ENCODE data around the gene IFI27L1. TPM values are rescaled to one million over a fixed set of nuclear protein-coding genes. Genes with fewer than 3 reads are reported as not detected.

The IFI27L1 gene
- total RNA-seq, 1 experiment from 2014 or later = 19.6 TPM

- ChIA-PET CTCF (no interaction called here), POLR2A (interaction anchor here (0.5 to 0.6 kb wide), 2 partner anchors 18 to 68 kb away, joined by 3 to 4 read pairs; no protein-coding TSS in a partner anchor)
- no peak overlapping the region for H3K4me3 ChIP-seq (ENCODE audit: low read depth in 2 of 2, low read length in 2 of 2)
- no peaks in the 10 kb centered on the region; the same call in 1 of the 2 replicates for H3K36me3 ChIP-seq (ENCODE audit: control insufficient read depth, insufficient read depth, low read length)
- BruUV-seq (replicated peaks) = no TSS peak
- intact Hi-C loops (cut with micrococcal nuclease; ENCODE audit: unreplicated experiment) (no loop called here), in situ Hi-C loops (cut with HindIII; ENCODE audit: low pct_unique_long_range_greater_than_20kb, low sequenced_read_pairs) (no loop called here)
- no peak overlapping the region for H3K27ac ChIP-seq (ENCODE audit: low read length)
- no peaks in the 10 kb centered on the region for H3K4me1 ChIP-seq (ENCODE audit: control insufficient read depth, insufficient read depth, low read length)
- no peaks in the 10 kb centered on the region for H3K27me3 ChIP-seq (ENCODE audit: control insufficient read depth, insufficient read depth, low read length)
- DNase-seq (ENCODE audit: low read depth, low spot score) = no peak
- no peaks in the 10 kb centered on the region for H3K9me3 ChIP-seq (ENCODE audit: control insufficient read depth, insufficient read depth, low read depth, low read length)
- no peak for TF ChIP-seq POLR2AphosphoS5 (IDR thresholded peaks at IDR 0.05; ENCODE audit: low read depth, low read length)
- TF ChIP-seq REST (IDR thresholded peaks at IDR 0.05; ENCODE audit: insufficient read depth in 1 of 2, low read depth in 2 of 2, low read length in 1 of 2) = no peak
- no peak for TF ChIP-seq SIN3A (IDR thresholded peaks at IDR 0.05; ENCODE audit: borderline replicate concordance, insufficient read depth, low read depth, low read length)
- TF ChIP-seq TCF7L2 (IDR thresholded peaks at IDR 0.05; ENCODE audit: low read depth, low read length) = no peak
- no peak for TF ChIP-seq CTCF (IDR thresholded peaks at IDR 0.05)
- ATAC-seq = no peak; the same call in 1 of the 2 replicates
These were observed 34.0 kb downstream of the IFI27L1 start for GRCh38 chr14:94115058-94115591.

- no peak overlapping the region for H3K4me3 ChIP-seq (ENCODE audit: low read depth in 2 of 2, low read length in 2 of 2)
- BruUV-seq (replicated peaks) = no TSS peak
- ATAC-seq = no peak
- ChIA-PET CTCF (no interaction called here), POLR2A (interaction anchor here (0.5 to 0.6 kb wide), 2 partner anchors 19 to 68 kb away, joined by 3 to 4 read pairs; no protein-coding TSS in a partner anchor)
- H3K27ac ChIP-seq (ENCODE audit: low read length) = no peak overlapping the region
- in situ Hi-C loops (cut with HindIII; ENCODE audit: low pct_unique_long_range_greater_than_20kb, low sequenced_read_pairs) = no loop called here
- H3K36me3 ChIP-seq (ENCODE audit: control insufficient read depth, insufficient read depth, low read length) = no peaks in the 10 kb centered on the region; the same call in 1 of the 2 replicates
- TF ChIP-seq CTCF (IDR thresholded peaks at IDR 0.05) = no peak
- no peaks in the 10 kb centered on the region for H3K27me3 ChIP-seq (ENCODE audit: control insufficient read depth, insufficient read depth, low read length)
- H3K4me1 ChIP-seq (ENCODE audit: control insufficient read depth, insufficient read depth, low read length) = no peaks in the 10 kb centered on the region
- no peaks in the 10 kb centered on the region for H3K9me3 ChIP-seq (ENCODE audit: control insufficient read depth, insufficient read depth, low read depth, low read length)
- DNase-seq (ENCODE audit: low read depth, low spot score) = no peak
- intact Hi-C loops (cut with micrococcal nuclease; ENCODE audit: unreplicated experiment) = no loop called here
These were observed 34.5 kb downstream of the IFI27L1 start for GRCh38 chr14:94115631-94116030.

All from Panc1 (cell line).